ENCODE measurements around the gene CCDC61.

Gene CCDC61

DNA sequence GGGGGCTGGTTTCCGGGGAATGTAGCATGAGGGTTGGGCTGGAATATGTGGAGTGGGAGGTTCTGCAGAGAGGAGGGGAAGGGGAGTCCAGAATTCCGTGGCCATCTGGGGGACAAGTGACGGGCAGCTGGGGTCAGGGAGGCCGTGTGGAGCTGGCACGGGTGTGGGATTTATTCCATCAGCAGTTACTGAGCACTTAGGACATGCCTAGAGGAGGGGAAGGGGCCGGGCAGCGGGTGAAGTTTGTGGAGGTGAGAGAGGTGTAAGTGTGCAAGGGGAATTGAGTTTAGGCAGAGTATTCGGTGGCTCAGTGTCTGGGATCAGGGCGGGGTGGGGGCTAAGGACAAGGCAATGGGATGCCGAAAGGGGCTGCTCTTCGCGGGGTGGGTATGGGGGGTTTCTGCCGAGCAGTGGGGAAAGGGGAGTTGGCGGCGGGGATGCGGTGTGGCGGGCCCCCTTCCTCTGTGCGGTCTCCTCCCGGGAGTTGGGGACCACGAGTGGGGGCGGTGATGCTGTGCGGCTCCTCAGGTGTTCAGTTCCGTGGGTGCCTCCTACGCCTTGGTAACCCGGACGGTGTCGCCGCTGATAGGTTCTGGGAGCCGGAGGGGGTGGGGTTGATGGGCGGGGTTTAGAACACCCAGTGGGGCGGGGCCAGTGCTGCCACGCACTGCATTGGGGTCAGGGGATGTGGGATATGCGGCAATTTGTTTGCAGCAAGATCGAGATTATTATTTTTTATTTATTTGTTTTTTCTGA is 5.4 kb downstream of the CCDC61 start:
- no peaks in the 10 kb centered on the region for H3K36me3 ChIP-seq (ENCODE audit: insufficient read depth, low read length)
- no peak overlapping the region for H3K4me3 ChIP-seq
- no peak overlapping the region for H3K9ac ChIP-seq (ENCODE audit: insufficient read length)
- no peaks in the 10 kb centered on the region for H3K9me3 ChIP-seq (ENCODE audit: low read depth, low read length)
- DNase-seq (ENCODE audit: low read depth, low spot score), result no peak
- TF ChIP-seq FOXP2 (optimal IDR thresholded peaks at IDR 0.05; ENCODE audit: control extremely low read depth, extremely low read length, insufficient read depth) (no peak), EZH2 (IDR thresholded peaks at IDR 0.05) (no peak), POLR2AphosphoS5 (IDR thresholded peaks at IDR 0.05; ENCODE audit: borderline replicate concordance, low read depth, low read length) (no peak)
- H3K27ac ChIP-seq, result no peak overlapping the region

DNA sequence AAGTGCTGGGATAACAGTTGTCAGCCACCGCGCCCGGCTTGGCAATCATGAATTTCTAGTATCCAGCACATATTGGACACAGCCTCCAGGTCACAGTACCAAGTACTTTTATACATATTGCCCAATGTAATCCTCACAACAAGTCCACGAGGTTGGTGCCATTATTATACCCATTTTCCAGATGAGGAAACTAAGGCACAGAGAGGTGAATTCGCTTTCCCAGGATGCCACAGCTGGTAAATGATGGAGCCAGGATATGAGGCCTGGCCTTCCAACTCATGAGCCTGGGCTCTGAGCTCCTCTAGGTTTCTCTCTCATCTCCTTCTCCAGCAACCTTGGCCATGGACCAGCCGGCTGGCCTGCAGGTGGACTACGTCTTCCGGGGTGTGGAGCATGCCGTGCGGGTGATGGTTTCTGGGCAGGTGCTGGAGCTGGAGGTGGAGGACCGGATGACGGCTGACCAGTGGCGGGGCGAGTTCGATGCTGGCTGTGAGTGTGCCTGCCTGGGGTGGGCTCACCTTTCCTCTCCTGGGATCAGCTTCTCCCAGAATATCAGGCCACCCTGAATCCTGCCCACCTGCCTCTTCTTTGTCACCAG is 7.5 kb downstream of the CCDC61 start:
- no peak overlapping the region for H3K4me3 ChIP-seq
- H3K9me3 ChIP-seq (ENCODE audit: low read depth, low read length), result no peaks in the 10 kb centered on the region
- no peak overlapping the region for H3K27ac ChIP-seq
- no peak overlapping the region for H3K9ac ChIP-seq (ENCODE audit: insufficient read length)
- DNase-seq (ENCODE audit: low read depth, low spot score), result no peak
- H3K36me3 ChIP-seq (ENCODE audit: insufficient read depth, low read length), result no peaks in the 10 kb centered on the region
- TF ChIP-seq POLR2AphosphoS5 (IDR thresholded peaks at IDR 0.05; ENCODE audit: borderline replicate concordance, low read depth, low read length) (no peak), FOXP2 (optimal IDR thresholded peaks at IDR 0.05; ENCODE audit: control extremely low read depth, extremely low read length, insufficient read depth) (no peak), EZH2 (IDR thresholded peaks at IDR 0.05) (no peak)

GRCh38 chr19:46006411-46006810 is 11.1 kb downstream of the CCDC61 start:
- Histone ChIP-seq H3K9me3 (ENCODE audit: low read depth, low read length) (no peaks in the 10 kb centered on the region), H3K27ac (no peak overlapping the region), H3K4me3 (no peak overlapping the region), H3K9ac (ENCODE audit: insufficient read length) (no peak overlapping the region), H3K36me3 (ENCODE audit: insufficient read depth, low read length) (no peaks in the 10 kb centered on the region)
- DNase-seq (ENCODE audit: low read depth, low spot score), result no peak
- TF ChIP-seq FOXP2 (optimal IDR thresholded peaks at IDR 0.05; ENCODE audit: control extremely low read depth, extremely low read length, insufficient read depth) (no peak), EZH2 (IDR thresholded peaks at IDR 0.05) (no peak), POLR2AphosphoS5 (IDR thresholded peaks at IDR 0.05; ENCODE audit: borderline replicate concordance, low read depth, low read length) (no peak)

DNA sequence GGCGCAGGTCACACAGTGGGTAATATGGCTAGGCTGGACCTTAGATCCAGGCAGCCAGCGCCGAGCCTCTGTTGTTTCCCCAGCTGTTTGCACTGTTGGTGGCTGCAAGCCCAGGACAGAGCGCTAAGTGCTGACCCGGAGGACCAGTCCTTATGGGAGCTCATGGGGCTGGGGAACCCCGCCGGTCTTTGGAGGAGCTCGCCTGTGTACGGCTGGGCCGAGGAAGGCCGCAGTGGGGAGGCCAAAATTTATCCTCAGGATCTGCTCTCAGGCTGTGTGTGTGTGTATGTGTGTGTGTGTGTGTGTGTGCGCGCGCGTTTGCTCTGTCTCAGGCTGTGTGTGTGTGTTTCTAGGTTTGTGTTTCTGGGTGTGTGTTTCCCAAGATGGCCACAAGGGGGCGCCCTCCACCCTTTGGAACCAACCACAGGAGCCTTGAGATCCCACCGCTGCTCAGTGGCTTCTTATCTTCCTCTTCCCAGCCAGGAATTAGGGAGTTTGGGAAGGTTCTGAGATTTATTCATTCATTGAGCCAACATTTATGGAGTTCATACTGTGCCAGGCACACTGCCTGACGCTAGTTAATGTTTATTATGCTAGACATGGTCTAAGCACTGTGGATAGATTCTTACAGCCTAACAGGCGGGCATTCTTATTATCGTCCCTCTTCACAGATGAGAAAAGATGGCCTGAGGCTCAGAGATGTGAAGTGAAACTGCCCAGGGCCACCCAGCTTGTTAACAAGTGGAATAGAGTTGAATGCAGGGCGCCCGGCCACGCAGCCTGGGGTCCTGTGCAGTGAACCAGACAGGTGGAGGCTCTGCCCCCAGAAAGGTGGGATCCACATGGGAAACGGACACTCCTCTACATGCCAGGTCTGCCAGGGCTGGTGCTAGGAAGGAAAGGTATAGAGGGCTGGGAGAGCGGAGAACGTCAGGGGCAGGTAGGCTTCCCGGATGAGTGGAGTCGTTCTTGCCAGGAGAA is 14.6 kb downstream of the CCDC61 start:
- Histone ChIP-seq H3K36me3 (ENCODE audit: insufficient read depth, low read length) (no peaks in the 10 kb centered on the region), H3K9ac (ENCODE audit: insufficient read length) (no peak overlapping the region), H3K4me3 (no peak overlapping the region), H3K27ac (no peak overlapping the region), H3K9me3 (ENCODE audit: low read depth, low read length) (no peaks in the 10 kb centered on the region)
- TF ChIP-seq EZH2 (IDR thresholded peaks at IDR 0.05), result no peak
- no peak for TF ChIP-seq POLR2AphosphoS5 (IDR thresholded peaks at IDR 0.05; ENCODE audit: borderline replicate concordance, low read depth, low read length)
- no peak for TF ChIP-seq FOXP2 (optimal IDR thresholded peaks at IDR 0.05; ENCODE audit: control extremely low read depth, extremely low read length, insufficient read depth)
- no peak for DNase-seq (ENCODE audit: low read depth, low spot score)

DNA sequence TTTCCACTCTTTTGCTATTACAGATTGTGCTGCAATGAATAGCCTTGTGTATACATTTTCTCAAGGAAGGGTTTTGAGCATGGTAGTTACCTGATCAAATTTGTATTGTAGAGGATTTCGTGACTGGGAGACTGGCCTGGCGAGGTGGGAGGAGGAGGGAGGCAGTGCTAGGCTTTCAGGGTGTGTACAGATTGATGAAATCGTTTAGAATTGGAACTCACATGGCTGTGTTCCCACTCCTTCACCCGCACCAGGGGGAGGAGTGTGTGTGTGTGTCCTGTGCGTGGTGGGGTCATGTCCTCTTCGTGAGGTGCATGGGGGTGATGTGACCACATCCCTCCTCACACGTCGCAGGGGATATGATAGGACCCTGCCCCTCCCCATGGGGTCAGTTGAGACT is 19.3 kb downstream of the CCDC61 start:
- no peak for DNase-seq (ENCODE audit: low read depth, low spot score)
- no peaks in the 10 kb centered on the region for H3K9me3 ChIP-seq (ENCODE audit: low read depth, low read length)
- H3K36me3 ChIP-seq (ENCODE audit: insufficient read depth, low read length), result no peaks in the 10 kb centered on the region
- no peak overlapping the region for H3K4me3 ChIP-seq
- no peak overlapping the region for H3K9ac ChIP-seq (ENCODE audit: insufficient read length)
- TF ChIP-seq POLR2AphosphoS5 (IDR thresholded peaks at IDR 0.05; ENCODE audit: borderline replicate concordance, low read depth, low read length) (no peak), FOXP2 (optimal IDR thresholded peaks at IDR 0.05; ENCODE audit: control extremely low read depth, extremely low read length, insufficient read depth) (no peak), EZH2 (IDR thresholded peaks at IDR 0.05) (no peak)
- H3K27ac ChIP-seq, result no peak overlapping the region

DNA sequence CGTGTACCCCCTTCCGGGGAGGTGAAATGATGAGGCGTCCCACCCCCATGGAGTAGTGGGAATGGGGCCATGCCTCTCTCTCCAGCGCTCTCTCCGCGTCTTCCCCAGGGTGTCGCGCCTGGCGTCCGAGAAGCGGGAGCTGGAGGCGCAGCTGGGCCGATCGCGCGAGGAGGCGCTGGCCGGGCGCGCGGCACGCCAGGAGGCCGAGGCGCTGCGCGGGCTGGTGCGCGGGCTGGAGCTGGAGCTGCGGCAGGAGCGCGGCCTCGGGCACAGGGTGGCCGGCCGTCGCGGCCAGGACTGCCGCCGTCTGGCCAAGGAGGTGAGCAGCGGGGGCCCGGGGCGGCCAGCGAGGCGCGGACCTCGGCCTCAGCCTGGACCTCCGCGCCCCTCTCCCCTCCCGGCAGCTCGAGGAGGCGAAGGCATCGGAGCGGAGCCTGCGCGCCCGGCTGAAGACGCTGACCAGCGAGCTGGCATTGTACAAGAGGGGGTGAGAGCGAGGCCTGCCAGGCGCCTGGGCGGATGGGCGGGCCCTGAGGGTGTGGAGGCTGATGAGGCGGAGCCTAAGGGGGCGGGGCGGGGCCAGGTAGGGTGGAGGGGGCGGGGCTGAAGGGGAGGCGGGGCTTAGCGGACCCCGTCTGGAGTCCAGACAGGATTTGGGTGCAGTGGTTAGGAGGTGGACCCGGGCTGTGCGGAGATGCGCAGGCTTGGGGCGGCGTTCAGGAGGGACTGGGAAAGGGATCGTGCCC is 19.8 kb downstream of the CCDC61 start:
- no peaks in the 10 kb centered on the region for H3K36me3 ChIP-seq (ENCODE audit: insufficient read depth, low read length)
- no peak overlapping the region for H3K27ac ChIP-seq
- H3K4me3 ChIP-seq, result no peak overlapping the region
- H3K9me3 ChIP-seq (ENCODE audit: low read depth, low read length), result no peaks in the 10 kb centered on the region
- no peak for DNase-seq (ENCODE audit: low read depth, low spot score)
- TF ChIP-seq POLR2AphosphoS5 (IDR thresholded peaks at IDR 0.05; ENCODE audit: borderline replicate concordance, low read depth, low read length) (no peak), FOXP2 (optimal IDR thresholded peaks at IDR 0.05; ENCODE audit: control extremely low read depth, extremely low read length, insufficient read depth) (no peak), EZH2 (IDR thresholded peaks at IDR 0.05) (no peak)
- H3K9ac ChIP-seq (ENCODE audit: insufficient read length), result no peak overlapping the region

GRCh38 chr19:46015687-46016425 is 20.6 kb downstream of the CCDC61 start:
- TF ChIP-seq EZH2 (IDR thresholded peaks at IDR 0.05), result no peak
- no peak for TF ChIP-seq POLR2AphosphoS5 (IDR thresholded peaks at IDR 0.05; ENCODE audit: borderline replicate concordance, low read depth, low read length)
- no peak for TF ChIP-seq FOXP2 (optimal IDR thresholded peaks at IDR 0.05; ENCODE audit: control extremely low read depth, extremely low read length, insufficient read depth)
- no peak for DNase-seq (ENCODE audit: low read depth, low spot score)
- H3K27ac ChIP-seq, result no peak overlapping the region
- H3K36me3 ChIP-seq (ENCODE audit: insufficient read depth, low read length), result no peaks in the 10 kb centered on the region
- H3K9me3 ChIP-seq (ENCODE audit: low read depth, low read length), result no peaks in the 10 kb centered on the region
- no peak overlapping the region for H3K4me3 ChIP-seq
- H3K9ac ChIP-seq (ENCODE audit: insufficient read length), result no peak overlapping the region
